HCT116 (cell line): ENCODE results near the gene EIPR1. TPM values are rescaled to one million over a fixed set of nuclear protein-coding genes. Genes with fewer than 3 reads are reported as not detected.

Experiments
- ATAC-seq: fragments of 200-7000 bp; cut with Tn5 transposase; 2 replicates; pipeline ENCODE4 v1.9.1; 2020; ENCODE audit warnings: mild to moderate bottlenecking, moderate library complexity
- BruUV-seq: library from RNA; stranded (reverse); fragments of 400-500 nt; replicated peaks from 2 replicates; lab custom pipeline; 2021; lab: Mats Ljungman, UMichigan
- CTCF ChIA-PET: fragments of 300-600 bp; sonication (Branson Sonifier 250); formaldehyde crosslinking; loops from one replicate; lab custom pipeline; 2021; ENCODE audit warnings: antibody characterized with exemption; lab: Charles Lee
- POLR2A ChIA-PET: fragments of 300-600, 350-600 bp; sonication (Branson Sonifier 250); formaldehyde crosslinking; loops from one replicate; lab custom pipeline; 2021; ENCODE audit warnings: antibody characterized with exemption; lab: Charles Lee
- RAD21 ChIA-PET, 2 experiments: fragments of 300-600 bp; sonication (Branson Sonifier 250); formaldehyde crosslinking; loops; one replicate each; lab custom pipeline; 2023; ENCODE audit warnings: low total read pairs in 2 of 2; ENCODE audit not compliant: uncharacterized antibody in 2 of 2, unreplicated experiment in 2 of 2, low non-redundant PET in 1 of 2; lab: Charles Lee
- DNase-seq: peaks from one replicate; pipeline ENCODE4 v3.0.0-alpha.2; 2010; ENCODE audit warnings: low read depth, low spot score
- H2AFZ ChIP-seq: fragments of 200-600 bp; shearing (Covaris generic), sonication (generic); 2 replicates; pipeline ENCODE4 v1.6.1; 2017; ENCODE audit warnings: low read depth, mixed run types, mixed read lengths, antibody characterized with exemption, low read length; ENCODE audit not compliant: poor library complexity, severe bottlenecking
- H3K27ac ChIP-seq: 2 replicates; pipeline ENCODE4 v1.5.1; 2012; ENCODE audit warnings: low read depth, low read length
- H3K27me3 ChIP-seq: fragments of 200-600 bp; sonication (generic); 2 replicates; pipeline ENCODE4 v1.6.1; 2016; ENCODE audit warnings: mixed run types, low read length, mixed read lengths; ENCODE audit not compliant: insufficient read depth
- H3K36me3 ChIP-seq, 2 experiments: fragments of 200-500 bp in 1 of 2; fragments of 200-600 bp in 1 of 2; sonication (Bioruptor generic) in 1 of 2; sonication (generic) in 1 of 2; 2 replicates each; pipeline versions ENCODE4 v1.5.1 to v1.6.1; 2014 to 2016; ENCODE audit warnings: low read length in 2 of 2, inconsistent platforms in 1 of 2, mixed read lengths in 1 of 2, mixed run types in 1 of 2; ENCODE audit not compliant: insufficient read depth in 2 of 2, control insufficient read depth in 1 of 2
- H3K4me1 ChIP-seq, 2 experiments: fragments of 200-600 bp in 1 of 2; sonication (generic) in 1 of 2; 2 replicates each; pipeline versions ENCODE4 v1.5.1 to v1.6.1; 2012 to 2017; ENCODE audit warnings: low read length in 2 of 2, inconsistent platforms in 1 of 2, mild to moderate bottlenecking in 1 of 2, mixed read lengths in 1 of 2, mixed run types in 1 of 2, moderate library complexity in 1 of 2; ENCODE audit not compliant: insufficient read depth in 2 of 2, control insufficient read depth in 1 of 2
- H3K4me2 ChIP-seq: fragments of 200-600 bp; sonication (generic); 2 replicates; pipeline ENCODE4 v1.6.1; 2017; ENCODE audit warnings: mixed run types, low read length, mixed read lengths
- H3K4me3 ChIP-seq, 2 experiments: fragments of 200-600 bp in 1 of 2; sonication (generic) in 1 of 2; replicated peaks in 1 of 2; 2 replicates each; pipeline ENCODE4 v1.5.1; 2011 to 2016; ENCODE audit warnings: low read length in 2 of 2, control low read depth in 1 of 2, low read depth in 1 of 2, mild to moderate bottlenecking in 1 of 2, mixed read lengths in 1 of 2, mixed run types in 1 of 2
- H3K79me2 ChIP-seq: fragments of 200-600 bp; sonication (generic); 2 replicates; pipeline ENCODE4 v1.6.1; 2017; ENCODE audit warnings: mild to moderate bottlenecking, mixed run types, low read length, moderate library complexity, mixed read lengths; ENCODE audit not compliant: insufficient read depth
- H3K9ac ChIP-seq: fragments of 200-600 bp; sonication (generic); 2 replicates; pipeline ENCODE4 v1.6.1; 2016; ENCODE audit warnings: low read length, mixed read lengths
- H3K9me2 ChIP-seq: fragments of 200-600 bp; sonication (generic), shearing (Covaris generic); 2 replicates; pipeline ENCODE4 v1.6.1; 2017; ENCODE audit warnings: mixed run types, mild to moderate bottlenecking, moderate library complexity; ENCODE audit not compliant: insufficient read depth
- H3K9me3 ChIP-seq, 2 experiments: fragments of 200-500 bp in 1 of 2; fragments of 200-600 bp in 1 of 2; sonication (Bioruptor generic) in 1 of 2; sonication (generic) in 1 of 2; 2 replicates each; pipeline ENCODE4 v1.6.1; 2014 to 2017; ENCODE audit warnings: low read length in 2 of 2, mixed read lengths in 2 of 2, inconsistent platforms in 1 of 2, low read depth in 1 of 2, mild to moderate bottlenecking in 1 of 2, mixed run types in 1 of 2, moderate library complexity in 1 of 2; ENCODE audit not compliant: control insufficient read depth in 1 of 2, insufficient read depth in 1 of 2
- H4K20me1 ChIP-seq: fragments of 200-600 bp; sonication (generic), shearing (Covaris generic); 2 replicates; pipeline ENCODE4 v1.6.1; 2017; ENCODE audit warnings: mixed run types, mild to moderate bottlenecking, moderate library complexity; ENCODE audit not compliant: insufficient read depth
- ATF3 ChIP-seq: IDR thresholded peaks from 2 replicates; pipeline ENCODE4 v1.6.1; 2012
- CEBPB ChIP-seq: IDR thresholded peaks from 2 replicates; pipeline ENCODE4 v1.6.1; 2012; ENCODE audit warnings: low read depth
- EGR1 ChIP-seq: IDR thresholded peaks from 2 replicates; pipeline ENCODE4 v1.6.1; 2012; ENCODE audit warnings: low read depth
- ELF1 ChIP-seq: IDR thresholded peaks from 2 replicates; pipeline ENCODE4 v1.6.1; 2012; ENCODE audit warnings: low read depth, borderline replicate concordance
- FOSL1 ChIP-seq: IDR thresholded peaks from 2 replicates; pipeline ENCODE4 v1.6.1; 2012; ENCODE audit warnings: low read depth
- POLR2A ChIP-seq: IDR thresholded peaks from 2 replicates; pipeline ENCODE4 v1.7.0; 2011; ENCODE audit warnings: borderline replicate concordance; ENCODE audit not compliant: insufficient read depth, insufficient read length; ENCODE audit errors: extremely low read depth
- SRF ChIP-seq: IDR thresholded peaks from 2 replicates; pipeline ENCODE4 v1.6.1; 2012; ENCODE audit warnings: low read depth
- TCF7L2 ChIP-seq: IDR thresholded peaks from 2 replicates; pipeline ENCODE4 v1.7.0; 2011; ENCODE audit warnings: borderline replicate concordance, inconsistent platforms; ENCODE audit not compliant: insufficient read depth, insufficient read length; ENCODE audit errors: extremely low read depth
- ZBTB33 ChIP-seq: IDR thresholded peaks from 2 replicates; pipeline ENCODE4 v1.6.1; 2011; ENCODE audit warnings: mild to moderate bottlenecking, low read length, moderate library complexity; ENCODE audit not compliant: insufficient replicate concordance; ENCODE audit errors: extremely low read depth
- ZFX ChIP-seq: fragments of 450-650 bp; IDR thresholded peaks from 2 replicates; pipeline ENCODE4 v1.6.1; 2017
- ZNF274 ChIP-seq: fragments of 200-500 bp; sonication (Bioruptor generic); IDR thresholded peaks from 2 replicates; pipeline ENCODE4 v1.6.1; 2014; ENCODE audit warnings: mild to moderate bottlenecking, low read depth, low read length, inconsistent platforms
- intact Hi-C: fragments of 100-400 bp; cut with micrococcal nuclease; formaldehyde crosslinking; loops from 2 replicates; pipeline ENCODE4 v1.10.0; 2022
- total RNA-seq: library from RNA; stranded (reverse); gene quantifications from one replicate; pipeline ENCODE4 v1.2.1, GENCODE V29; 2021; ENCODE audit not compliant: unreplicated experiment
- TF ChIP-seq, protein P1 (sequence below): IDR thresholded peaks from 2 replicates; pipeline ENCODE4 v1.6.1; 2012; ENCODE audit warnings: low read depth

The EIPR1 gene
- total RNA-seq, 1 experiment from 2014 or later, result 36.9 TPM

- ChIA-PET RAD21 (no interaction called here), POLR2A (no interaction called here), CTCF (no interaction called here)
- H3K9me2 ChIP-seq, result no peaks in the 10 kb centered on the region
- no peak overlapping the region for H3K9ac ChIP-seq
- no peaks in the 10 kb centered on the region for H3K27me3 ChIP-seq
- H4K20me1 ChIP-seq, result no peaks in the 10 kb centered on the region
- no peak overlapping the region for H2AFZ ChIP-seq
- H3K27ac ChIP-seq, result no peak overlapping the region
- BruUV-seq, result no TSS peak
- no peaks in the 10 kb centered on the region for H3K79me2 ChIP-seq
- H3K4me1 ChIP-seq, result no peaks in the 10 kb centered on the region
- DNase-seq (no peak), ATAC-seq (no peak)
- no peak overlapping the region for H3K4me3 ChIP-seq
- no peaks in the 10 kb centered on the region for H3K36me3 ChIP-seq
- no peak overlapping the region for H3K4me2 ChIP-seq
- intact Hi-C loops, result no loop called here
- H3K9me3 ChIP-seq, result no peaks in the 10 kb centered on the region; a peak in 1 of 4 replicates
- TF ChIP-seq ZBTB33 (no peak), ZFX (no peak), ATF3 (no peak), ELF1 (no peak), CEBPB (no peak), FOSL1 (no peak), SRF (no peak), POLR2A (no peak), ZNF274 (no peak), EGR1 (no peak), TCF7L2 (no peak)
- TF ChIP-seq, protein P1, sequence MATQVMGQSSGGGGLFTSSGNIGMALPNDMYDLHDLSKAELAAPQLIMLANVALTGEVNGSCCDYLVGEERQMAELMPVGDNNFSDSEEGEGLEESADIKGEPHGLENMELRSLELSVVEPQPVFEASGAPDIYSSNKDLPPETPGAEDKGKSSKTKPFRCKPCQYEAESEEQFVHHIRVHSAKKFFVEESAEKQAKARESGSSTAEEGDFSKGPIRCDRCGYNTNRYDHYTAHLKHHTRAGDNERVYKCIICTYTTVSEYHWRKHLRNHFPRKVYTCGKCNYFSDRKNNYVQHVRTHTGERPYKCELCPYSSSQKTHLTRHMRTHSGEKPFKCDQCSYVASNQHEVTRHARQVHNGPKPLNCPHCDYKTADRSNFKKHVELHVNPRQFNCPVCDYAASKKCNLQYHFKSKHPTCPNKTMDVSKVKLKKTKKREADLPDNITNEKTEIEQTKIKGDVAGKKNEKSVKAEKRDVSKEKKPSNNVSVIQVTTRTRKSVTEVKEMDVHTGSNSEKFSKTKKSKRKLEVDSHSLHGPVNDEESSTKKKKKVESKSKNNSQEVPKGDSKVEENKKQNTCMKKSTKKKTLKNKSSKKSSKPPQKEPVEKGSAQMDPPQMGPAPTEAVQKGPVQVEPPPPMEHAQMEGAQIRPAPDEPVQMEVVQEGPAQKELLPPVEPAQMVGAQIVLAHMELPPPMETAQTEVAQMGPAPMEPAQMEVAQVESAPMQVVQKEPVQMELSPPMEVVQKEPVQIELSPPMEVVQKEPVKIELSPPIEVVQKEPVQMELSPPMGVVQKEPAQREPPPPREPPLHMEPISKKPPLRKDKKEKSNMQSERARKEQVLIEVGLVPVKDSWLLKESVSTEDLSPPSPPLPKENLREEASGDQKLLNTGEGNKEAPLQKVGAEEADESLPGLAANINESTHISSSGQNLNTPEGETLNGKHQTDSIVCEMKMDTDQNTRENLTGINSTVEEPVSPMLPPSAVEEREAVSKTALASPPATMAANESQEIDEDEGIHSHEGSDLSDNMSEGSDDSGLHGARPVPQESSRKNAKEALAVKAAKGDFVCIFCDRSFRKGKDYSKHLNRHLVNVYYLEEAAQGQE, result no peak
Measured at GRCh38 chr2:3142961-3143571, 234.6 kb downstream of the EIPR1 start.
